HG03439 (cell line): ENCODE data around the gene FN1.

ENCODE experiments used
- ATAC-seq: cut with Tn5 transposase; IDR thresholded peaks from one replicate; pipeline ENCODE4 v1.9.1; 2021; ENCODE audit warnings: mild to moderate bottlenecking, moderate library complexity; ENCODE audit not compliant: unreplicated experiment

FN1 gene

DNA sequence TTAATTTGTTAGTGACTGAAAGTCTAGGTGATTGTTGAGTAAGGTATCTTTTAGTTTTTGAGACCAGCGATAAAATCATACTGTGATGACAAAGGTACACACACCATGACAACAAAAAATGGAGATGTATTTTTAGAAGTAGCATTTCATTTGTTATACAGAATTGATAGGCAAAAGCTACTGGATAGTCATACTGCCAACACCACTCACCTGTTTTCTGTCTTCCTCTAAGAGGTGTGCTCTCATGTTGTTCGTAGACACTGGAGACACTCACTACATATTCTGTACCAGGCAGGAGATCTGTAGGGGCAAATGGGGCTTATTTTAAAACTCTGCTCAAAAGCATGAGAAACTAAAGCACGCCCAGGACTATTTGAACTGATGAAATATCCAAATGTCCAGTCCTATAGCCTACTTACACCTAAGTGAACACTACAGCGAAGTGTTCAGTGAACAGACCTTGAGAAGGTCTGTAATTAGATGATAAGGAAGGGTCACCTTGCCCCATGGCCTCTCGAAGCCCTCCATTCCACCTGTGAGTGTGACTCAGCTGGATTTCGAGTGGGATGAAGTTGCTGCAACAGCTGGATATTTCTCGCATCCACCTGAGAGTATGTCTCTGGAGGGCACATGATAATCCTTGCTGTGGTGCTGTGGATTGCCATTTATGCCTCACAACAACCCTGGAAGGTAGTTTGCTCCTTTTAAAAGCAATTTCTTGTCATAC lies 47.7 kb downstream of the FN1 start:
- no peak for ATAC-seq

DNA sequence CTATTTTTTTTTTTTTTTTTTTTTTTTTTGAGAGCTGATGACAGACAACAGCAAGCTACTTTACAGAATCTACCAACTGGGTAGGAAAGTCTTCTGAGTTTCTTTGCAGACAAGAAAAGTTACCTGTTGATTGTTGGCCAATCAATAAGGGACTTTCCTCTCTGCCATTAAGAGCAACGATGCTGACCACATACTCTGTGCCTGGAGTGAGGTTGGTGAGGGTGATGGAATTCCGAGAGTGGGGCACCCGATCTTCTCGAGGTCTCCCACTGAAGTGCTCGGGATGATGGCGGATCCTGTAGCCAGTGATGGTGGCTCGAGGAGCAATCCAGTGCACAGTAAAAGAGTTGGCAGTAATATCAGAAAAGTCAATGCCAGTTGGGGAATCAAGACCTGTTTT lies 49.3 kb downstream of the FN1 start:
- ATAC-seq: no peak

DNA sequence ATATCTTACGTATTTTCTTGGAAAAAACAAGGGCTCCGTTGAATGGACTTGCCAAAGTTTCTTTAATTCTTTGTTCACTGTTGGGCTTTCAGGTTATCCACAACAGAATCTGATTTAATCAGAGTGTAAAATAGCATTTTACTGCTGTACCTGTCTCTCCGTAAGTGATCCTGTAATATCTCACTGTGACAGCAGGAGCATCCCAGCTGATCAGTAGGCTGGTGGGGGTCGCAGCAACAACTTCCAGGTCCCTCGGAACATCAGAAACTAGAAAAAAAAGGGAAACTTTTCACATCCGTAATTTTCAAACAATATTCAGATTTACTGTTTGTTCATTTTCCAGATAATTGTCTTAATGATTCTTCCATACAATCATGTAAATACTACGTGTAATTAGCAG lies 51.2 kb downstream of the FN1 start:
- no peak for ATAC-seq

DNA sequence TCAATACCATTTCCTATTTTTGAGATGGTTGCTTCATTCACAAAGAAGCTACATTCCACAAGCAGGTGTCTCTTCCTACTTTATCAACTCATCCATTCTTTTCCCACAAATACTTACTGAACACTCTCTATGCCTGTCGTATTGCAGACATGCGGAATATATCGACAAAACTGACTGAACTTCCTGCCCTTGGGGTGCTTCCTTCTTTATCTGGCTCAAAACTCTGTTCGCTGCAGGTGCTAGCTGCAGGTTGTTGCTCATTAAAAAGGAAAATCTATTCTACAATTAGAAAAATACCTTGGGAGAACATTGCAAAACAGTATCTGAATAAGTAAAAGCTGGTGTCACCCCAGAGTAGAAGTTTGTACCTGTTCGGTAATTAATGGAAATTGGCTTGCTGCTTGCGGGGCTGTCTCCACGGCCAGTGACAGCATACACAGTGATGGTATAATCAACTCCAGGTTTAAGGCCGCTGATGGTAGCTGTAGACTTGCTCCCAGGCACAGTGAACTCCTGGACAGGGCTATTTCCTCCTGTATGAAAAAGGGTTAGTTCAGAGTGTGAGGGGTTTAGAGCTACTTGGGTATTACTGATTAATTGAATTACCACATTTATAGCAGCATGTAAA lies 52.1 kb downstream of the FN1 start:
- ATAC-seq: no peak

DNA sequence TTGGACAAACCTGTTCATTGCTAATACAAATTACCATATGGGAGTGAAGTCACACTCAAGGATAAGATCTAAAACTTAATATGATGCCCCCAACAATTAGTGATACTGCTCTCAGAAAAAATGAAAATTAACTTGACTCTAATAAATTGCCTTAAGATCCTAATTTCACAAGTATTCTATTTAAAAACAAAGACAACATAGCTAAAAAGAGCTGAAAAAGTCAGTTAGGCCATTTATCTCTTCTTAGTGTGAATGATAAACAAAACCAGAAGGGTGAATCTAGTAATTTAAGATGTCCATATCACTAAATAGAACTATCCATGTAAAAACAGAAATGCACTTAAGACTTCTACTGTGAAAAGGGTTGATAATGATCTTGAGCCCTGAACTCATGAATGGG lies 53.4 kb downstream of the FN1 start:
- no peak for ATAC-seq

DNA sequence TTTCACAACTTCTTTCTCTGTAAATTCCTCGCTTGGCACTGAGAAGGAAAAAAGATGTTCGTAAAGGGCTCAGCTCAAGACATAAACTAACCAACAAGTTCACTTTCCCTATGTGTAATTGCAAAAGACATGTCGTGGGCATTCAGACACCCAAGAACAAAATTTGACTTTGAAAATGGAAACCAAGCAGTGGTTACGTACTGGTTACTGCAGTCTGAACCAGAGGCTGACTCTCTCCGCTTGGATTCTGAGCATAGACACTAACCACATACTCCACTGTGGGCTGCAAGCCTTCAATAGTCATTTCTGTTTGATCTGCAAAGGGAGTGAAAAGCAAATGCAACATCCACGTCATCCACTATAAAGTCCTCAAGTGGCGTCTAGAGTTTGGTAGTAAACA lies 53.9 kb downstream of the FN1 start:
- ATAC-seq: no peak

DNA sequence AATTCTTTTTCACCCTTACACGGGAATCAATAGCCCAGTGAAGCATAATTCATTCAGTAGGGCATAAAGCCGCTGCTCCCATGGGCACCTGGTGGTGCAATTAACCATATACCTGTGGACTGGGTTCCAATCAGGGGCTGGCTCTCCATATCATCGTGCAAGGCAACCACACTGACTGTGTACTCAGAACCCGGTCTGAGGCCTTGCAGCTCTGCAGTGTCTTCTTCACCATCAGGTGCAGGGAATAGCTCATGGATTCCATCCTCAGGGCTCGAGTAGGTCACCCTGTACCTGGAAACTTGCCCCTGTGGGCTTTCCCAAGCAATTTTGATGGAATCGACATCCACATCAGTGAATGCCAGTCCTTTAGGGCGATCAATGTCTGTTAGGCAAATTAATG lies 55.2 kb downstream of the FN1 start:
- no peak for ATAC-seq

DNA sequence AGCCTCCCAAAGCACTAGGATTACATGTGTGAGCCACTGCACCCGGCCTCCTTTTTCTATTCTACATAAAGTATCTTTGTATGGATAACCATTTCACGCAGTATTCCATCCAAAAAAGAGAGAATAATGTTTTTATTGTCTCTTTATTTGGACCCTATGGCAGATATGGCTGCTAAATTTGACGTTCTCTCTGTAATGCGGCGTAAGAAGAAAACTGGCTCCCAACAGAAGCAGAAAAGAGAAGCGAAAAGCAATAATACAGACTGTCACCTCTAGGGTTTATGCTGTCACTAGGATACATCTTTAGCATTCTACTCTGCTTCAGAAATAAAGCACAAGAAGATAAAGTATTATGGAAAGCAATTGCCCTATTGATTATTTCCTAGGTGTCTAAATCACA lies 55.9 kb downstream of the FN1 start:
- no peak for ATAC-seq

DNA sequence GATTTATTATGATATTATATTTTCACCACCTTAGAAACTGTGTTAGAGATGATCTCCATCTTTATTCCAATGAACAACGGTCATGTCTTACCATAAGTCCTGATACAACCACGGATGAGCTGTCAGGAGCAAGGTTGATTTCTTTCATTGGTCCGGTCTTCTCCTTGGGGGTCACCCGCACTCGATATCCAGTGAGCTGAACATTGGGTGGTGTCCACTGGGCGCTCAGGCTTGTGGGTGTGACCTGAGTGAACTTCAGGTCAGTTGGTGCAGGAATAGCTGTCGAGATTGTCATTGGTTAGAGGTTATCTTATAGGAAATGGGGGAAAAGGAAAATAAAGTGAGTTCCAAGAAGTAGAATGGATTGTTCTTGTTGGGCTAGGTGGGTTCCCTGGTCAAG lies 56.8 kb downstream of the FN1 start:
- no peak for ATAC-seq

DNA sequence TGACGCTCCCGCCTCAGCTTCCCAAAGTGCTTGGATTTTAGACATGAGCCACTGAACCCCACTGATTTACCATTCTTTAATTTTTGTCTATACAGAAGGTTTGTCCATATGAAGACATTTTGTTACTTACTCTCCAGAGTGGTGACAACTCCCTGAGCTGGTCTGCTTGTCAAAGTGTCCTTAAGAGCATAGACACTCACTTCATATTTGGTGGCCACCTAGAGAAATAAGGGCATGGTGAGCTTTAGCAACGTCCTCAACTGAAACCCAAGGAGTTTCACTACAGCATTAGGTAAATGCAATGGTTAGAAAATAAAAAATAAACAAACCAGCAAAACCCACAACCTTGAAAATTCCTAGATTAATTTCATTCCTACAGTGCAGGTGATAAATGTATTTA lies 57.8 kb downstream of the FN1 start:
- no peak for ATAC-seq

DNA sequence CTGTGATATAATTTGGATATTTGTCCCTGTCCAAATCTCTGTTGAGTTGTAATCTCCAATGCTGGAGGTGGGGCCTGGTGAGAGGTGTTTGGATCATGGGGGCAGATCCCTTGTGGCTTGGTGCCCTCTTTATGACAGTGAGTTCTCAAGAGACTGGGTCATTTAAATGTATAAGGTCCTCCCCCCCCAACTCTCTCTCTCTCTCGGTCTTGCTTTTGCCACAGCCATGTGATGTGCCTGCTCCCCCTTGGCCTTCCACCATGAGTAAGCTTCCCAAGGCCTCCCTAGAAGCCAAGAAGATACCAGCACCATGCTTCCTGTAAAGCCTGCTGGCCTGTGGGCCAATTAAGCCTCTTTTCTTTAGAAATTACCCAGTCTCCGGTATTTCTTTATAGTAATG lies 58.6 kb downstream of the FN1 start:
- ATAC-seq: no peak

DNA sequence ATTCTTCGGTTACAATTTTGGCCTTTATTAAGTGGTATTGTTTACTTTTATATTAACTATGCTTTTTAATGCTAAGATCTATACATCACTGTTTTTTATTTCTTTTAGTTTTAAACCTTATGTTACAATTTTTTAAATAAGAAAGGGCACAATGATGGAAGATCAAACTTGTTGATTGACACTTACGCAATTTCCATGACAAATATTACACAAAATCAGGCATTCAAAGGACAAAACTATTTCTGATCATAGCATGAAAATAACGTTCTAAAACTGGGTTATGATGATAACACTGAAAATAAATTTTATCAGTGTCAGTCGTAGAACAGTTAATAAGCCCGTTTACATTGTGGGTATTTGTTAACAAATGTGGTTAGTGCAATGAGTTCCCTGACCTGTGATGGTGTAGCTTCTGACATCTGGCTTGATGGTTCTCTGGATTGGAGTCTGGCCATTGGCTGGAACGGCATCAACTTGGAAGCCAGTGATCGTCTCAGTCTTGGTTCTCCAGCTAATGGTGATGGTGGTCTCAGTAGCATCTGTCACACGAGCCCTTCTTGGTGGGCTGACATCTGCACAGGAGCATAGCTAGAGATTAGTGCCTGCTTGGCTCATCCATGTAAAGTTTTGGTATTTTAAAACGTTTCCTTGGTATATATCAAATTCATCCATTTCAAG lies 59.6 kb downstream of the FN1 start:
- no peak for ATAC-seq

DNA sequence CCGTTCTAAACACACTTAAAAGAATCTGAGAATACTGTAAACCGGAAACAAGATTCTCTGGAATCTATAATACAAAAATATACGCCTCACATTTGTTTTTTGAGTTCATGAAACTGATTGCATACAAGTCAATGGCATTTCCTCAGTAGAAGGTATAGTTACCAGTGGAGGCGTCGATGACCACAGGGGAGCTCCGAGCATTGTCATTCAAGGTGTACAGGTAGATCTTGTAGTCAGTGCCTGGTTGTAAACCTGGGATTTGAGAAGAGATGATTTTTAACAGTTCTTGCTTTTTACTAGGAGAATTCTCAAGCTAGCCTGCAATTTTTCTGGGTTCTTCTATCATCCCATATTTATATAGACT lies 60.4 kb downstream of the FN1 start:
- ATAC-seq: no peak

DNA sequence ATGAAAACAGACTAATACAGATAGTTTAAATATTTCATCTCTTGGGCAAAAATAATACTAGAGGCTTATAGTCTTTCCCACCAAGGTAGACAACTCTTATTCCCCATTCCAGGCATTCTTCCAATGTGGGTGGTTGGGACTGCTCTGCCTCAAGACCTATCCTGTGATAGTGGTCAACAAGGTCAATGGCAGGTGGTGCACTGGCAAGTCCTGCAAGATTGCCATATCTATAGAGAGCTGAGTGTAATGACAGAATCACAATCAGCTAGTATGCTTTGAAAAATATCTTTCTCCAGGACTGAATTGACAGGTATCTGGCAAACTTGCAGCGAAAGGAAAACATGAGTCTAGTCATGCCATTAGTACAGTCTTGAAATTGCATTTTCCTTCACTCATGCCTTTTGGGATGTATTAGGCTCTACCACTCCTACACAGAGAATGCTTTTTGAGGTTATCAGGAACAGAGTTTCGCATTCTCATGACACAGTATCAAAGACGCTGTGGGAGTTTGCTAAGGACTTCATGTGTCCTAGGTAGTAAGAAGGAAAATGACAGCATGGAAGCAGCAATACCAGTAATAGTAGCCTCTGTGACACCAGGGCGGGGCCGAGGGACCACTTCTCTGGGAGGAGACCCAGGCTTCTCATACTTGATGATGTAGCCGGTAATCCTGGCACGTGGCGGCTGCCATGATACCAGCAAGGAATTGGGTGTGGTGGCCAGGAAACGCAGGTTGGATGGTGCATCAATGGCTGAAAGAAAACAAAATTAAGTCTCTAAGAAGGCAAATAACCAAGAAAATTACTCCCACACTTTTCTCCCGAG lies 61.0 kb downstream of the FN1 start:
- ATAC-seq: no peak

DNA sequence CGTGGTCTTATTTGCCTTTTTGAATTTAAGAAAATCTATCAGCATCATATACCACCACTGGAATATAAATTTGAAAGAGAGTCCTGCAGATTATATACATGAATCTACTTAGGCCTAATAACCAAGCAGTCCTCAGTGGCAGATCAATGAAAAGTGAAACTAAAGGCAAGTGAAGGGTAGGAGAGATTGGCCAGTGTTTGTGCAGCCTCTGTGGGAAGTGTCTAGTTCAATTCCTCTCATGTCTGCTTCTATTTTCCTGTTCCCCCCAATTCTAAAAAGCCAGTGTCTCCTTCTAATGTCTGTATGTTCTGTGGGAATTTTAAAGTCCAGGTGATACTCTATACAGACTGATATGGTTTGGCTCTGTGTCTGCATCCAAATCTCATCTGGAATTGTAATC lies 61.9 kb downstream of the FN1 start:
- no peak for ATAC-seq

DNA sequence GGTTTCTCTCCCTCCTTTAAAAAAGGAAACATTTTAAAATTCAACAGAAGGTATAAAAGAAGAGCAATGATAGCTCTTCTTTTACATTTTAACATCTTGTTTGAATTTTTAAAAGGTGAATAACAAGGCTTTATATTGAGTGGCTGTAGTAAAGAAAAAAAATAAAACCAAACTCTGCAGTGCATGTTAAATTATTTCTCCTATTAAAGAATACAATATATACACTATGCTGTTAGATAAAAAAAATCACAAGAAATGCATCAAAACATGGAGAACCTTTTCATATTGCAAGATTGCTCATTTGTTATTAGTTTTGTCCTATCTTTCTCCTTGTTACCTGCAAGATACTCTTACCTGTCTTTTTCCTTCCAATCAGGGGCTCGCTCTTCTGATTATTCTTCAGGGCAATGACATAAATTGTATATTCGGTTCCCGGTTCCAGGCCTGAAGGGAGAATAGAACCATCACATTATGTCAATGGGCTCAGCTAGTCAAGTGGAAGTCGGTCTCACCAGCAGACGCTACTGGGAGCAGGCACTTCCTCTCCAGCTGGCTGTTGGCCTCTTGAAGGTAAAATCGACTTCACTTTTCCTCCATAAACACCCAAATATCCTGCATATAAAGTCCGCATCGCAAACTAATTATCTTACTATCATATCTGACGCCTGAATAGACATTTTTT lies 62.8 kb downstream of the FN1 start:
- ATAC-seq: no peak

DNA sequence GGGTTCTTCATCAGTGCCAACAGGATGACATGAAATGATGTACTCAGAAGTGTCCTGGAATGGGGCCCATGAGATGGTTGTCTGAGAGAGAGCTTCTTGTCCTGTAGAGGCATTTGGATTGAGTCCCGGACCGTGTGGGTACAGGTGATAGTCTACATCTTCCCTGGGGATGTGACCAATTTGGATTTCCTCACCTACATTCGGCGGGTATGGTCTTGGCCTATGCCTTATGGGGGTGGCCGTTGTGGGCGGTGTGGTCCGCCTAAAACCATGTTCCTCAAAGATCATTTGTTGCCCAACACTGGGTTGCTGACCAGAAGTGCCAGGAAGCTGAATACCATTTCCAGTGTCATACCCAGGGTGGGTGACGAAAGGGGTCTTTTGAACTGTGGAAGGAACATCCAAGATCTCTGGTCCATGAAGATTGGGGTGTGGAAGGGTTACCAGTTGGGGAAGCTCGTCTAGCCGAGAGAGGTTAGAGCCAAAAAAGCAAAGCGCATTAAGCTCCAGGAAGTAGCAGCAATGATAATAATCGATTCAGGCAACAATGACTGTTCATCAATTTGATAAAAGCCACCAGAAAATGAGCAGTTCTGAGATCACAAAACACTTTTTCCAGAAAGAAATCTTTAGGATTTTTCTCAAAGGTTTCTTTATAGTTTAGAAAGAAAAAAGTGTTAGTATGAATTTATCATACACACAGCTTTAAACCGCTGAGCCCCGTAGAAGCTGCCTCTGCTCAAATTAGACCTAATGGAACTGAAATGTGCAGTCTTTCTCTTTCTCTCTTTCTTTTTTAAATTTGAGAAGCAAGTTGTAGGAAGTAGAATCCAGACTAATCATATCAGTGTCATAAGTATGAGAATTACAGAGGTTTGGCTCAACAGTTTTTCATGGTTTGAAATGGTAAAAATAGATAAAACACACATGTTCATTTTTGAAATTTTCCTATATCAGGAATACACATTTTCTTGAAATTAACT lies 63.7 kb downstream of the FN1 start:
- ATAC-seq: no peak

DNA sequence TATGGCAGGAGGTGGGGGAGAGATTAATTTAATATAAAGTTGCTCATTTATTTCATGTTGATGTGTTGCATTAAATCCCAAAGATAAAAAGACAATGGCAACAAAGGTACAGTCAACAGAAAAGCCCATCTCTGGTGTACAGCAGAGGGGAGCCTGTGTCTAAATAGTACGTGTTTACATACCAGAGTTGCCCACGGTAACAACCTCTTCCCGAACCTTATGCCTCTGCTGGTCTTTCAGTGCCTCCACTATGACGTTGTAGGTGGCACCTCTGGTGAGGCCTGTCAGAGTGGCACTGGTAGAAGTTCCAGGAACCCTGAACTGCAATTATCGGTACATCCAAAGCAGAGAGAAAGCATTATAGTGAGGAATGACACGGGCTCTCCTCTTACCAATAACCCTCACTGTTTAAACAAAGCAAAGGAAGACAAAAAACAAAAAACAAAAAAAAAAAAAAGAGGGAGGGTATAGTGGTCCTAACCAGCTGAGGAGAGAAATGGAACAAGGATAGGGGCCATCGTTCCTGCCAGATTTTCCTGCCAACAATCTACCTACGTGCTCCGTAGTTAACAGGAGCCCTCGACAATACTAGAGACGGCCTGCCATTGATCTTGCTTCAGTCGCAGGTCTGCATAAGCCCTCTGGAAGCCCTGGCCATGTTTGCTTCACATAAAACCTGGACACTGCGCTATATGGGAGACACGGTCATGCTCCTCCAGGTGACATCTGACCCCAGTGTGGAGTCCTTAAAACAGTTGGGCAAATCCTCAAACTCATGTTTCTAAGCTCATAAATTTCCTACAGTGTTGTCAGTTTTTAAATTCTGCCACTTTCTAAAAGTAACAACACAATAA lies 65.5 kb downstream of the FN1 start:
- no peak for ATAC-seq

DNA sequence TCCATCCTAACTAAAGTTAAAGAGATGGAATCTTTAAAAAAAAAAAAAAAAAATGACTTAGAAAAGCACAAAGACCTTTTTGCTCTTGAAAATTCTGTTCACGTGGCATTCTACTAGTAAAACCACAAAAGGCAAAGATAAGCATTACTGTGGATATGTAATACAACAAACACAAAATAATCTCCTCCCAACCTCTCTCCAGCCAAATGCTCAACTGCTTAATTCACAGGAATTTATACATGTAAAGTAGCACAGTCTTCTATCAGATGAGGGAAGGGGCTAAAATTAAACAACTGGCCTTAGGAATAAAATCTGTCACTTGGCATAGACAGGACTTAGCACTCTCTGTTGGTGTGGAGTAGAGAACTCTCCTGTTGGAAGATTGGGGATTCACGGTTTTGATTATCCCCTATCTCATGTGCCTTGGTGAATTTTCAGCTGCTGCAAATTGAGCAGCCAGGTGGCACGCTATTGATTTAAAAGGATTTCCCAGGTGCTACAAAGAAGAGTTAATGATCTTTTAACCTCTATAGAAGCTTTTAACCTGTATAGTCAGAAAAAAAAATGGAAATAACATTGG lies 66.6 kb downstream of the FN1 start:
- no peak for ATAC-seq
